Lung (tissue), 12 donors: ENCODE data around the gene SHISA5. TPM values are rescaled to one million over a fixed set of nuclear protein-coding genes. Genes with fewer than 3 reads are reported as not detected.

Experiments
- ATAC-seq: fragments of 200-7000 bp; cut with Tn5 transposase; one replicate; pipeline ENCODE4 v1.9.1; 2020; ENCODE audit warnings: moderate number of reproducible peaks; ENCODE audit not compliant: insufficient read depth, low FRiP score
- DNase-seq, 3 donors: peaks; one replicate each; pipeline ENCODE4 v3.0.0-alpha.2; 2013 to 2017
- H3K27ac ChIP-seq, 2 donors: one replicate each; pipeline ENCODE4 v1.5.1; 2013; ENCODE audit warnings: mild to moderate bottlenecking in 2 of 2, moderate library complexity in 2 of 2, control low read depth in 1 of 2, inconsistent platforms in 1 of 2, low read depth in 1 of 2, low read length in 1 of 2
- H3K27me3 ChIP-seq, 3 donors: one replicate each; pipeline ENCODE4 v1.5.1; 2013; ENCODE audit warnings: low read length in 2 of 3; ENCODE audit not compliant: control insufficient read depth in 3 of 3, insufficient read depth in 3 of 3
- H3K36me3 ChIP-seq, 4 donors: one replicate each; pipeline ENCODE4 v1.5.1; 2013; ENCODE audit warnings: low read length in 4 of 4, mild to moderate bottlenecking in 1 of 4, moderate library complexity in 1 of 4; ENCODE audit not compliant: control insufficient read depth in 4 of 4, insufficient read depth in 4 of 4
- H3K4me1 ChIP-seq, 5 donors: one replicate each; pipeline ENCODE4 v1.5.1; 2013; ENCODE audit warnings: low read length in 5 of 5, mild to moderate bottlenecking in 2 of 5, moderate library complexity in 1 of 5; ENCODE audit not compliant: control insufficient read depth in 5 of 5, insufficient read depth in 5 of 5
- H3K4me3 ChIP-seq: one replicate; pipeline ENCODE4 v1.5.1; 2013; ENCODE audit warnings: mild to moderate bottlenecking, control low read depth, moderate library complexity
- H3K9ac ChIP-seq, 2 donors: one replicate each; pipeline ENCODE4 v1.5.1; 2013; ENCODE audit warnings: low read length in 2 of 2, control low read depth in 1 of 2; ENCODE audit not compliant: insufficient read depth in 1 of 2
- H3K9me3 ChIP-seq, 4 donors: one replicate each; pipeline ENCODE4 v1.5.1; 2013; ENCODE audit warnings: low read length in 3 of 4, mild to moderate bottlenecking in 1 of 4, moderate library complexity in 1 of 4; ENCODE audit not compliant: control insufficient read depth in 4 of 4, insufficient read depth in 3 of 4
- WGBS, 2 donors: extraction: QIAGEN DNeasy Blood & Tissue Kit; methylation state at CpG; one replicate each; pipeline ENCODE4 v1.1.7; 2013; 5-methylcytosine and 5-hydroxymethylcytosine counted together
- polyA plus RNA-seq, 2 donors: library from polyadenylated mRNA; stranded (reverse); fragments of 200-250 nt; gene quantifications; one replicate each; pipeline ENCODE4 v1.2.1, GENCODE V29; 2013
- total RNA-seq, 2 donors: library from RNA; depleted of rRNA in 1 of 2; stranded (reverse); fragments of >200 nt in 1 of 2; gene quantifications; one replicate each; pipeline ENCODE4 v1.2.1, GENCODE V29; 2014 to 2021
- TF ChIP-seq, protein P1 (sequence below): IDR thresholded peaks from 2 replicates; pipeline ENCODE4 v1.5.1; 2012; ENCODE audit warnings: mild to moderate bottlenecking; ENCODE audit errors: control extremely low read depth, extremely low read depth
- donor health status: control.
- donor health status: control.
- donor health status: Bipolar disorder and iron deficiency.
- donor health status: healthy.
- donor health status: DM: yes; HTN: yes; CAD: no.

SHISA5 gene
- total and polyA plus RNA-seq, 4 donors, result 70.5 to 184 (median 131) TPM

- Histone ChIP-seq H3K4me3 (no peak overlapping the region), H3K9ac (no peak overlapping the region)
- no peak for DNase-seq
These were observed 34.7 kb downstream of the SHISA5 start for GRCh38 chr3:48469046-48469915.

DNA sequence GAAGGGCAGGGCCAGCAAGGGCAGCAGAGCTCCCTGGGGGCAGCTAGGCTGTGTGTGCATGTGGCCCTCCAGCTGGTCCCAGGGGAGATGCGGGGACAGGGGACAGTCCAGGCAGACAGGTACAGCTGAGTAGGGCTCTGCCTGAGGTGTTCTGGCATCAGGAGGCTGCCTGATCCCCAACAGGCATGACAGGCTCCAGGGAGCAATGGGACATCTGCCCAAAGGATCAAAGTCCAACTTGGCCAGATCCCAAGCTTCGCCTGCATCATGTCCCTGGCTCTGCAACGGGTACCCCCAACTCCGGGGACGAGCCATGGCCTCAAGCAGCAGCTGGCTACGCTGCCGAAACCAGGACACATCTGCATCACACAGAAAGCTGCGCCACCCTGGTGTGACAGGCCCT lies 35.6 kb downstream of the SHISA5 start:
- Histone ChIP-seq H3K9me3 (no peaks in the 10 kb centered on the region), H3K9ac (peak overlapping the region in 1 of 2 donors; percentile 2), H3K36me3 (peaks cover 0 to 24% (median 17%) of the 10 kb centered on the region in 4 donors), H3K4me3 (no peak overlapping the region), H3K27ac (peak overlapping the region in 1 of 2 donors; percentile 98), H3K4me1 (peaks cover 0 to 38% (median 22%) of the 10 kb centered on the region in 5 donors), H3K27me3 (no peaks in the 10 kb centered on the region)
- WGBS, 2 donors, result 79 to 91% methylated on average over 8 of the region's 8 CpGs
- no peak for ATAC-seq
- TF ChIP-seq, protein P1, sequence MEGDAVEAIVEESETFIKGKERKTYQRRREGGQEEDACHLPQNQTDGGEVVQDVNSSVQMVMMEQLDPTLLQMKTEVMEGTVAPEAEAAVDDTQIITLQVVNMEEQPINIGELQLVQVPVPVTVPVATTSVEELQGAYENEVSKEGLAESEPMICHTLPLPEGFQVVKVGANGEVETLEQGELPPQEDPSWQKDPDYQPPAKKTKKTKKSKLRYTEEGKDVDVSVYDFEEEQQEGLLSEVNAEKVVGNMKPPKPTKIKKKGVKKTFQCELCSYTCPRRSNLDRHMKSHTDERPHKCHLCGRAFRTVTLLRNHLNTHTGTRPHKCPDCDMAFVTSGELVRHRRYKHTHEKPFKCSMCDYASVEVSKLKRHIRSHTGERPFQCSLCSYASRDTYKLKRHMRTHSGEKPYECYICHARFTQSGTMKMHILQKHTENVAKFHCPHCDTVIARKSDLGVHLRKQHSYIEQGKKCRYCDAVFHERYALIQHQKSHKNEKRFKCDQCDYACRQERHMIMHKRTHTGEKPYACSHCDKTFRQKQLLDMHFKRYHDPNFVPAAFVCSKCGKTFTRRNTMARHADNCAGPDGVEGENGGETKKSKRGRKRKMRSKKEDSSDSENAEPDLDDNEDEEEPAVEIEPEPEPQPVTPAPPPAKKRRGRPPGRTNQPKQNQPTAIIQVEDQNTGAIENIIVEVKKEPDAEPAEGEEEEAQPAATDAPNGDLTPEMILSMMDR, result no peak
- no peak for DNase-seq

More at GRCh38 chr3:48469046-48469915, 34.7 kb downstream of the SHISA5 start:
- H3K4me1 ChIP-seq, result peaks cover 0 to 40% (median 26%) of the 10 kb centered on the region in 5 donors
- H3K27ac ChIP-seq, result peak overlapping the region in 1 of 2 donors; percentile 20
- peaks cover 0 to 22% (median 16%) of the 10 kb centered on the region in 4 donors for H3K36me3 ChIP-seq
- no peaks in the 10 kb centered on the region for H3K27me3 ChIP-seq
- TF ChIP-seq, protein P1, result no peak
- ATAC-seq, result no peak
- 88 to 89% methylated on average over 29 of the region's 29 CpGs for WGBS, 2 donors
- no peaks in the 10 kb centered on the region for H3K9me3 ChIP-seq

- peak overlapping the region; percentile 48 for H3K4me3 ChIP-seq
- TF ChIP-seq, protein P1, result no peak
- H3K27ac ChIP-seq, result peak overlapping the region in 1 of 2 donors; percentile 98
- H3K9me3 ChIP-seq, result no peaks in the 10 kb centered on the region
- H3K4me1 ChIP-seq, result peaks cover 0 to 36% (median 20%) of the 10 kb centered on the region in 5 donors
- 72 to 84% methylated on average over 7 of the region's 7 CpGs for WGBS, 2 donors
- peak overlapping the region in 1 of 2 donors; percentile 64 for H3K9ac ChIP-seq
- peaks cover 0 to 26% (median 17%) of the 10 kb centered on the region in 4 donors for H3K36me3 ChIP-seq
- ATAC-seq, result no peak
- DNase-seq, result no peak
- no peaks in the 10 kb centered on the region for H3K27me3 ChIP-seq
These were observed 36.3 kb downstream of the SHISA5 start for GRCh38 chr3:48467473-48468267.
